Loucy (cell line): ENCODE results near the gene TTLL3.

ENCODE experiments used
- H2AFZ ChIP-seq: fragments of 200-600 bp; sonication (generic); 2 replicates; pipeline ENCODE4 v1.6.0; 2016; ENCODE audit warnings: antibody characterized with exemption, mild to moderate bottlenecking, low read length, moderate library complexity
- H3F3A ChIP-seq: fragments of 200-600 bp; 2 replicates; pipeline ENCODE4 v1.6.0; 2016; ENCODE audit warnings: antibody characterized with exemption, low read depth, mild to moderate bottlenecking
- H3K27me3 ChIP-seq: fragments of 200-600 bp; sonication (generic); 2 replicates; pipeline ENCODE4 v1.6.1; 2014; ENCODE audit warnings: low read length, mild to moderate bottlenecking; ENCODE audit not compliant: insufficient read depth, poor library complexity, severe bottlenecking
- H3K36me3 ChIP-seq: fragments of 200-600 bp; sonication (generic); 2 replicates; pipeline ENCODE4 v1.6.1; 2016; ENCODE audit warnings: low read length; ENCODE audit not compliant: insufficient read depth
- H3K4me1 ChIP-seq: fragments of 200-600 bp; sonication (generic); 2 replicates; pipeline ENCODE4 v1.5.1; 2014; ENCODE audit warnings: low read length, mild to moderate bottlenecking; ENCODE audit not compliant: insufficient read depth, poor library complexity, severe bottlenecking
- H3K4me2 ChIP-seq: fragments of 200-600 bp; sonication (generic); 2 replicates; pipeline ENCODE4 v1.6.0; 2014; ENCODE audit warnings: antibody characterized with exemption, low read length, low read depth, mild to moderate bottlenecking; ENCODE audit not compliant: poor library complexity, severe bottlenecking
- H3K4me3 ChIP-seq: fragments of 200-600 bp; sonication (generic); 2 replicates; pipeline ENCODE4 v1.5.1; 2014; ENCODE audit warnings: low read length, mild to moderate bottlenecking, mixed read lengths; ENCODE audit not compliant: poor library complexity, severe bottlenecking
- H3K79me2 ChIP-seq: fragments of 200-600 bp; sonication (generic); 2 replicates; pipeline ENCODE4 v1.6.1; 2014; ENCODE audit warnings: low read length; ENCODE audit not compliant: insufficient read depth
- H3K9ac ChIP-seq: fragments of 200-600 bp; sonication (generic); 2 replicates; pipeline ENCODE4 v1.6.0; 2014; ENCODE audit warnings: mild to moderate bottlenecking, low read depth, low read length, moderate library complexity; ENCODE audit not compliant: poor library complexity, severe bottlenecking
- H3K9me2 ChIP-seq: fragments of 200-600 bp; sonication (generic); replicated peaks from 2 replicates; pipeline ENCODE4 v1.6.1; 2016; ENCODE audit warnings: low read depth, low read length, mixed read lengths
- H3K9me3 ChIP-seq: fragments of 200-600 bp; sonication (generic); 2 replicates; pipeline ENCODE4 v1.6.1; 2014; ENCODE audit warnings: mild to moderate bottlenecking, antibody characterized with exemption, low read length, low read depth; ENCODE audit not compliant: insufficient read depth
- H4K20me1 ChIP-seq: fragments of 200-600 bp; sonication (generic); 2 replicates; pipeline ENCODE4 v1.6.0; 2014; ENCODE audit warnings: antibody characterized with exemption, low read length, mild to moderate bottlenecking; ENCODE audit not compliant: insufficient read depth, poor library complexity, severe bottlenecking
- CTCF ChIP-seq: fragments of 200-600 bp; sonication (generic); conservative IDR thresholded peaks from 2 replicates; pipeline ENCODE4 v1.5.1; 2014; ENCODE audit warnings: mild to moderate bottlenecking, antibody characterized with exemption, low read length
- EZH2phosphoT487 ChIP-seq: fragments of 200-600 bp; IDR thresholded peaks from 2 replicates; pipeline ENCODE4 v1.6.1; 2018; ENCODE audit warnings: antibody characterized with exemption, mild to moderate bottlenecking, moderate library complexity, borderline replicate concordance

Gene TTLL3

GRCh38 chr3:9794400-9794799 lies 15.7 kb upstream of the TTLL3 start:
- H3K79me2 ChIP-seq: peaks cover 83% of the 10 kb centered on the region
- TF ChIP-seq EZH2phosphoT487 (no peak), CTCF (no peak)
- no peaks in the 10 kb centered on the region for H3F3A ChIP-seq
- H3K4me2 ChIP-seq: peak overlapping the region; percentile 96
- H3K4me1 ChIP-seq: peaks cover 39% of the 10 kb centered on the region
- no peaks in the 10 kb centered on the region for H3K9me3 ChIP-seq
- peaks cover 24% of the 10 kb centered on the region for H4K20me1 ChIP-seq
- H3K9ac ChIP-seq: peak overlapping the region; percentile 99
- no peaks in the 10 kb centered on the region for H3K27me3 ChIP-seq
- no peak overlapping the region for H2AFZ ChIP-seq
- H3K9me2 ChIP-seq: no peaks in the 10 kb centered on the region
- H3K36me3 ChIP-seq: peaks cover 21% of the 10 kb centered on the region; the same call in 1 of the 2 replicates
- peak overlapping the region; percentile 97 for H3K4me3 ChIP-seq

GRCh38 chr3:9795207-9795606 lies 14.9 kb upstream of the TTLL3 start:
- peaks cover 37% of the 10 kb centered on the region for H3K4me1 ChIP-seq
- no peaks in the 10 kb centered on the region for H3K27me3 ChIP-seq
- peaks cover 29% of the 10 kb centered on the region; the same call in 1 of the 2 replicates for H3K36me3 ChIP-seq
- no peaks in the 10 kb centered on the region for H3F3A ChIP-seq
- peak overlapping the region; percentile 2 for H3K4me3 ChIP-seq
- no peak for TF ChIP-seq CTCF
- no peak for TF ChIP-seq EZH2phosphoT487
- H3K4me2 ChIP-seq: peak overlapping the region; percentile 96
- no peak overlapping the region for H2AFZ ChIP-seq
- H3K9me2 ChIP-seq: no peaks in the 10 kb centered on the region
- H4K20me1 ChIP-seq: peaks cover 24% of the 10 kb centered on the region
- H3K79me2 ChIP-seq: peaks cover 74% of the 10 kb centered on the region
- no peak overlapping the region for H3K9ac ChIP-seq
- H3K9me3 ChIP-seq: no peaks in the 10 kb centered on the region

GRCh38 chr3:9797196-9797945 lies 12.7 kb upstream of the TTLL3 start:
- H4K20me1 ChIP-seq: peaks cover 24% of the 10 kb centered on the region
- H3K9me2 ChIP-seq: no peaks in the 10 kb centered on the region
- no peak for TF ChIP-seq CTCF
- no peak for TF ChIP-seq EZH2phosphoT487
- no peak overlapping the region for H3K4me2 ChIP-seq
- H3K27me3 ChIP-seq: no peaks in the 10 kb centered on the region
- H3F3A ChIP-seq: no peaks in the 10 kb centered on the region
- H3K4me1 ChIP-seq: peaks cover 19% of the 10 kb centered on the region
- peaks cover 55% of the 10 kb centered on the region for H3K79me2 ChIP-seq
- no peak overlapping the region for H2AFZ ChIP-seq
- no peak overlapping the region for H3K4me3 ChIP-seq
- no peak overlapping the region for H3K9ac ChIP-seq
- peaks cover 42% of the 10 kb centered on the region; the same call in 1 of the 2 replicates for H3K36me3 ChIP-seq
- no peaks in the 10 kb centered on the region for H3K9me3 ChIP-seq
